ENCODE data around the gene GDI2. TPM values are rescaled to one million over a fixed set of nuclear protein-coding genes. Genes with fewer than 3 reads are reported as not detected.

Gene GDI2
- total and polyA plus RNA-seq, 2 of the 13 experiments (the other 11 are each of a cell fraction or from before 2014, with no cell fraction given), result 153 to 477 TPM

DNA sequence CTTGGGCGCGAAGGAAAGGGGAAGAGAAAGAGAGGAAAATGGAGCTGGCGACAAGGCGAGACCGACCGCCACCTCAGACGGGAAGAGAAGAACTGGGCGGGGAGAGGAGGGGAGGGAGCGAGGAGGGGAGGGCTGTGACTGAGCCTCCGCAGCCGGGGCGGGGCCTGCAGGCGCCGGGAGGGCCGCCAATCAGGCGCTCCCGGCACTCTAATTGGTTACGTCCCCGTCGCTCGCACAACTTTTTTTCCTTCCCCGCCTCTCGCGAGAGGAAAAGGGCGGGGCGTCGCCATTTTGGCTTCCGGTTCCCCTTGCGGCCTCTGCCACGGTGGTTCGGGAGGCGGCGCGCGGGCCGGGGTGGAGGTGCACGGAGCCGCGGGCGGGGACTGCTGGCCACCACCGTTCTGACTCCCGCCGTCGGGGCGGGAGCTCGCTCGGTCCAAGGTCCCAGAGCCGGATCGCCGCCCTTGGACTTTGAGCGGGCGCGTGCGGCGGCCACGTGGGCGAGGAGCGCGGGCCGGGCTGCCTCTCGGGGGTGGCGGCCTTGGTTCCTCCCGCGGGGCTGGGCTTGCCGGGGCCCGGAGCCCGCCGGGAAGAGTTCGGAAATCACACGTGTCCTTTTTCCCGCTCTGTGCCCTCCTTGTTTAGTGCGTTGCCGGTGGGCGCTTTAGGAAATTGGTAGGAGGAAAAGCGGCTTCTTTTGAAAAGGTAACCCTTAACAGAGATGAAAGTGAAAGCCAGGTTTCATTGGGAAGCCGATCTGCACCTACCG is at the start of gene GDI2 (continued):
- TF ChIP-seq ZIK1 (CRISPR knock-in tag; IDR thresholded peaks at IDR 0.05; ENCODE audit: borderline replicate concordance, low read depth) (peak; percentile 91), MXD4 (CRISPR knock-in tag; IDR thresholded peaks at IDR 0.05) (peak; percentile 97), SAFB2 (CRISPR knock-in tag; IDR thresholded peaks at IDR 0.05; ENCODE audit: borderline replicate concordance, low read depth) (peak; percentile 83), FLYWCH1 (CRISPR knock-in tag; IDR thresholded peaks at IDR 0.05) (peak; percentile 91), FOXC1 (CRISPR knock-in tag; IDR thresholded peaks at IDR 0.05; ENCODE audit: borderline replicate concordance) (peak; percentile 98), CC2D1A (CRISPR knock-in tag; IDR thresholded peaks at IDR 0.05) (0 out of 2 replicates have a peak, but pooled peaks have one; percentile 35), FOXK2 (IDR thresholded peaks at IDR 0.05) (no peak), MAFG (CRISPR knock-in tag; IDR thresholded peaks at IDR 0.05) (no peak; the same call in 1 of the 2 replicates), YEATS2 (CRISPR knock-in tag; IDR thresholded peaks at IDR 0.05; ENCODE audit: borderline replicate concordance) (peak; percentile 94), ZNF878 (CRISPR knock-in tag; IDR thresholded peaks at IDR 0.05) (peak; percentile 81; the same call in 1 of the 2 replicates), HNRNPK (IDR thresholded peaks at IDR 0.05; ENCODE audit: low read depth, low read length, poor library complexity, severe bottlenecking) (peak; percentile 94), SNAI1 (CRISPR knock-in tag; IDR thresholded peaks at IDR 0.05; ENCODE audit: borderline replicate concordance) (peak; percentile 65; the same call in 1 of the 2 replicates), ZNF564 (CRISPR knock-in tag; IDR thresholded peaks at IDR 0.05) (peak; percentile 64; the same call in 1 of the 2 replicates), KDM5A (IDR thresholded peaks at IDR 0.05; ENCODE audit: borderline replicate concordance, low read length) (no peak), KLF9 (CRISPR knock-in tag; IDR thresholded peaks at IDR 0.05; ENCODE audit: low read depth) (peak; percentile 73; the same call in 1 of the 2 replicates), ZNF24 (IDR thresholded peaks at IDR 0.05) (no peak)
- TF ChIP-seq, protein P1, sequence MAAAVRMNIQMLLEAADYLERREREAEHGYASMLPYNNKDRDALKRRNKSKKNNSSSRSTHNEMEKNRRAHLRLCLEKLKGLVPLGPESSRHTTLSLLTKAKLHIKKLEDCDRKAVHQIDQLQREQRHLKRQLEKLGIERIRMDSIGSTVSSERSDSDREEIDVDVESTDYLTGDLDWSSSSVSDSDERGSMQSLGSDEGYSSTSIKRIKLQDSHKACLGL (CRISPR knock-in tag; IDR thresholded peaks at IDR 0.05), result peak; percentile 77; the same call in 1 of the 2 replicates
- TF ChIP-seq, protein P2, sequence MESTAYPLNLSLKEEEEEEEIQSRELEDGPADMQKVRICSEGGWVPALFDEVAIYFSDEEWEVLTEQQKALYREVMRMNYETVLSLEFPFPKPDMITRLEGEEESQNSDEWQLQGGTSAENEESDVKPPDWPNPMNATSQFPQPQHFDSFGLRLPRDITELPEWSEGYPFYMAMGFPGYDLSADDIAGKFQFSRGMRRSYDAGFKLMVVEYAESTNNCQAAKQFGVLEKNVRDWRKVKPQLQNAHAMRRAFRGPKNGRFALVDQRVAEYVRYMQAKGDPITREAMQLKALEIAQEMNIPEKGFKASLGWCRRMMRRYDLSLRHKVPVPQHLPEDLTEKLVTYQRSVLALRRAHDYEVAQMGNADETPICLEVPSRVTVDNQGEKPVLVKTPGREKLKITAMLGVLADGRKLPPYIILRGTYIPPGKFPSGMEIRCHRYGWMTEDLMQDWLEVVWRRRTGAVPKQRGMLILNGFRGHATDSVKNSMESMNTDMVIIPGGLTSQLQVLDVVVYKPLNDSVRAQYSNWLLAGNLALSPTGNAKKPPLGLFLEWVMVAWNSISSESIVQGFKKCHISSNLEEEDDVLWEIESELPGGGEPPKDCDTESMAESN (CRISPR knock-in tag; conservative IDR thresholded peaks at IDR 0.05), result peak; percentile 97
- TF ChIP-seq, protein P3, sequence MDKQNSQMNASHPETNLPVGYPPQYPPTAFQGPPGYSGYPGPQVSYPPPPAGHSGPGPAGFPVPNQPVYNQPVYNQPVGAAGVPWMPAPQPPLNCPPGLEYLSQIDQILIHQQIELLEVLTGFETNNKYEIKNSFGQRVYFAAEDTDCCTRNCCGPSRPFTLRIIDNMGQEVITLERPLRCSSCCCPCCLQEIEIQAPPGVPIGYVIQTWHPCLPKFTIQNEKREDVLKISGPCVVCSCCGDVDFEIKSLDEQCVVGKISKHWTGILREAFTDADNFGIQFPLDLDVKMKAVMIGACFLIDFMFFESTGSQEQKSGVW (CRISPR knock-in tag; IDR thresholded peaks at IDR 0.05; ENCODE audit: borderline replicate concordance), result 0 out of 2 replicates have a peak, but pooled peaks have one; percentile 78
- TF ChIP-seq, protein P4, sequence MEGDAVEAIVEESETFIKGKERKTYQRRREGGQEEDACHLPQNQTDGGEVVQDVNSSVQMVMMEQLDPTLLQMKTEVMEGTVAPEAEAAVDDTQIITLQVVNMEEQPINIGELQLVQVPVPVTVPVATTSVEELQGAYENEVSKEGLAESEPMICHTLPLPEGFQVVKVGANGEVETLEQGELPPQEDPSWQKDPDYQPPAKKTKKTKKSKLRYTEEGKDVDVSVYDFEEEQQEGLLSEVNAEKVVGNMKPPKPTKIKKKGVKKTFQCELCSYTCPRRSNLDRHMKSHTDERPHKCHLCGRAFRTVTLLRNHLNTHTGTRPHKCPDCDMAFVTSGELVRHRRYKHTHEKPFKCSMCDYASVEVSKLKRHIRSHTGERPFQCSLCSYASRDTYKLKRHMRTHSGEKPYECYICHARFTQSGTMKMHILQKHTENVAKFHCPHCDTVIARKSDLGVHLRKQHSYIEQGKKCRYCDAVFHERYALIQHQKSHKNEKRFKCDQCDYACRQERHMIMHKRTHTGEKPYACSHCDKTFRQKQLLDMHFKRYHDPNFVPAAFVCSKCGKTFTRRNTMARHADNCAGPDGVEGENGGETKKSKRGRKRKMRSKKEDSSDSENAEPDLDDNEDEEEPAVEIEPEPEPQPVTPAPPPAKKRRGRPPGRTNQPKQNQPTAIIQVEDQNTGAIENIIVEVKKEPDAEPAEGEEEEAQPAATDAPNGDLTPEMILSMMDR (CRISPR knock-in tag; IDR thresholded peaks at IDR 0.05), result no peak
- TF ChIP-seq, protein P5, sequence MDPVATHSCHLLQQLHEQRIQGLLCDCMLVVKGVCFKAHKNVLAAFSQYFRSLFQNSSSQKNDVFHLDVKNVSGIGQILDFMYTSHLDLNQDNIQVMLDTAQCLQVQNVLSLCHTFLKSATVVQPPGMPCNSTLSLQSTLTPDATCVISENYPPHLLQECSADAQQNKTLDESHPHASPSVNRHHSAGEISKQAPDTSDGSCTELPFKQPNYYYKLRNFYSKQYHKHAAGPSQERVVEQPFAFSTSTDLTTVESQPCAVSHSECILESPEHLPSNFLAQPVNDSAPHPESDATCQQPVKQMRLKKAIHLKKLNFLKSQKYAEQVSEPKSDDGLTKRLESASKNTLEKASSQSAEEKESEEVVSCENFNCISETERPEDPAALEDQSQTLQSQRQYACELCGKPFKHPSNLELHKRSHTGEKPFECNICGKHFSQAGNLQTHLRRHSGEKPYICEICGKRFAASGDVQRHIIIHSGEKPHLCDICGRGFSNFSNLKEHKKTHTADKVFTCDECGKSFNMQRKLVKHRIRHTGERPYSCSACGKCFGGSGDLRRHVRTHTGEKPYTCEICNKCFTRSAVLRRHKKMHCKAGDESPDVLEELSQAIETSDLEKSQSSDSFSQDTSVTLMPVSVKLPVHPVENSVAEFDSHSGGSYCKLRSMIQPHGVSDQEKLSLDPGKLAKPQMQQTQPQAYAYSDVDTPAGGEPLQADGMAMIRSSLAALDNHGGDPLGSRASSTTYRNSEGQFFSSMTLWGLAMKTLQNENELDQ (CRISPR knock-in tag; IDR thresholded peaks at IDR 0.05; ENCODE audit: borderline replicate concordance), result no peak
